Endometrial microvascular endothelial cells (primary cell): Measurements from ENCODE around the gene ADAMTSL5. TPM values are rescaled to one million over a fixed set of nuclear protein-coding genes. Genes with fewer than 3 reads are reported as not detected.
"Not testable (repeated sequence)": the region's sequence is repeated elsewhere in the genome, so short reads cannot be mapped to it uniquely, and the experiment has no call there.

Source experiments
- in situ Hi-C: cut with HindIII; loops from 2 replicates; pipeline ENCODE4 v1.10.0; 2017; ENCODE audit warnings: low sequenced_read_pairs, low pct_unique_long_range_greater_than_20kb; ENCODE audit errors: inconsistent ontology term
- total RNA-seq: library from RNA; depleted of rRNA; stranded (reverse); fragments of >200 nt; gene quantifications from one replicate; pipeline ENCODE4 v1.2.3, GENCODE V29; 2015; ENCODE audit errors: inconsistent ontology term

Gene ADAMTSL5
- total RNA-seq, 1 donor from 2014 or later = not detected

DNA sequence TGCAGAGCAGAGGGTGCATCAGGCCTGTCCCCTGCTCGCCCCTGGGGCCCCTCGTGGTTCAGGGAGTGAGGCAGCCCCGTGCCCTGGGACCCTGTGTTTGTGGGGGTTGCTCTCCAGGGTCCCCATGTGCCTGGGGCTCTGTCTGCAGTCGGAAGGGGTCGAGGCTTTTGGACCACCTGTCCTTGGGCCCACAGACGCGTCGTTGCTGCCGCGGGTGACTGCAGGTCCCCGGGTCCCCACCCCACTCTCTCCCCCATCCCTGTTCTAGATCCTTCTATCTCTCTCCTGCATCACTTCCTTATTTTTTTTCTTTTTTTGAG is 24.6 kb downstream of the ADAMTSL5 start:
- in situ Hi-C loops = no loop called here

DNA sequence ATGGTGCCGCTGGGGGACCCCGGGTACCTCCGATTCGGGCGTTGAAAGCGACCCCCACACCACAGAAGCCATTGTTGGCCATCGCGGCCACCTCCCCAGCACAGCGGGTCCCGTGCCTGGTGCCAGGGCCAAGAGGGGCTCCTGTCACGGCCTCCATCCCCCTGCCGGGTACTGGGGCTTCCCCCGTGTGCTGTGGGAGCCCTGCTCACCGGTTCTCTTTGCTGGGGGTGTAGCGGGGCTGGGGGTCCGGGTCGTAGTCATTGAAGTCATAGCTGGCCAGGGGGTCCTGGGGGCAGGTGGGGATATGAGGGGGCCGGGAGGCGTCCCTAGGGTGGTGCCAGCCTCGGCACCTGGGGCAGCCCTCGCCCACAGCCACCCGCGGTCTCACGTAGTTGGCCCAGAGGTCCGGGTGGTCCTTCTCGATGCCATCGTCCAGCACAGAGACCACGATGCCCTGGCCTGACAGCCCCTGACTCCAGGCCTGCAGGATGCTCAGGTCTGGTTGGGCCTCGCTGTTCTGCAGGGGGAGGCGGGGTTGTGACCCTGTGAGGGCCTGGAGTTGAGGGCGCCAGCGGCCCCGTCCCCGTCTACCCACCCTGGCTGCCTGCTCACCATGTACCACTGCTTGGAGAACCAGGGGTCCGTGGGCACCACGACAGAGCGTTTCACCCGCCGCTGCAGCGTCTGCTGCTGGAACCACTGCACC is 25.1 kb downstream of the ADAMTSL5 start:
- in situ Hi-C loops = no loop called here

DNA sequence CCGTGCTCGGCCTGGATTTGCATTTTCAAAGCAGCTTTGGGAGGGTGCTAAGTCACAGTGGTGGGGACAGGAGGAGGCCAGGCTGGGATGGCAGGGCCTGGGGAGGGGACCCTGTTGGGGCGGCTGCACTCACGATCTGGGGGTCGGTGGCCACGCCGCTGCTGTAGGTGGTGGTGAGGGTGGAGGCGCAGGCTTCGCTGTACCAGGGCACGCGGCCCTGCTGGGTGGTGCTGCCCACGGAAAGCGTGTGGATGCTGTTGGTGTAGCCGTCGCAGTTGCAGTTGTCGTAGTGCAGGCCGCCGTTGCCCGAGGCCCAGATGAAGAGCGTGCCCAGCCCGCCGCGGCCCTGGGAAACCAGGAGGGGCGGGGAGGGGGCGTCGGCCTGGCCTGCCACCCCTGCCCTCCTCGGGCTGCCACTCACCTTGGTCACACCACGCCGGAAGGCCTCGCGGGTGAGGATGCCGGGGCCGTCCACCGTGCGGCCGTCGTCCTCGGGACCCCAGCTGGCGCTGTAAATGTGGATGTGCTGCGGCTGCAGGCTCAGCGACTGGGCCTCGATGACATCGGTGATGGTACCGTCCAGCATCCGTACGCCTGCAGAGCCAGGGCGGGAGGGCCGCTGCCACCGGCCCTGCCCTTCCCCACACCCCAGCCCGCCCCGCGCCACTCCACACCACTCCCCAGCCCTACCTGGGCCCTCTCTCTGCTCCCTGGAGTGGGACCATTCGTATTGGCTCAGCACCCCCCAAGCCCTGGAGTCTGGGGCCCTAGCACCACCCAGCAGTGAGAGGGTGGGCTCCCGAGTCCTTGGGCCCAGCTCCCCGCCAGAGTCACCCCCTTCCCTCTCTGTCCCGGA is 25.9 kb downstream of the ADAMTSL5 start:
- in situ Hi-C loops = no loop called here

DNA sequence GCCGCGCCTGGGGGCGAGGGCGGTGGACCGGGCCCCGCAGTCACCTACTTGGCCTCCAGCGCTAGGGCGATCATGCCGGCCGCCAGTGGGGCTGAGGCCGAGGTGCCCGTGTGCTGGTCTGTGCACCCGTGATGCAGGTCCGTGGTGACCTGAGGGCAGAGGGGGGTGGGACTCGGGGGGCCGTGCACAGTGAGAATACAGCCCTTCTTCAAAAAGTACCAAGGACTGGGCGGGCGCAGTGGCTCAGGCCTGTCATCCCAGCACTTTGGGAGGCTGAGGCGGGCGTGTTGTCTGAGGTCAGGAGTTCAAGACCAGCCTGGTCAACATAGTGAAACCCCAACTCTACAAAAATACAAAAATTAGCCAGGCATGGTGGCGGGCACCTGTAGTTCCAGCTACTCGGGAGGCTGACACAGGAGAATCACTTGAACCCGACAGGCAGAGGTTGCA is 28.8 kb downstream of the ADAMTSL5 start:
- in situ Hi-C loops = no loop called here

DNA sequence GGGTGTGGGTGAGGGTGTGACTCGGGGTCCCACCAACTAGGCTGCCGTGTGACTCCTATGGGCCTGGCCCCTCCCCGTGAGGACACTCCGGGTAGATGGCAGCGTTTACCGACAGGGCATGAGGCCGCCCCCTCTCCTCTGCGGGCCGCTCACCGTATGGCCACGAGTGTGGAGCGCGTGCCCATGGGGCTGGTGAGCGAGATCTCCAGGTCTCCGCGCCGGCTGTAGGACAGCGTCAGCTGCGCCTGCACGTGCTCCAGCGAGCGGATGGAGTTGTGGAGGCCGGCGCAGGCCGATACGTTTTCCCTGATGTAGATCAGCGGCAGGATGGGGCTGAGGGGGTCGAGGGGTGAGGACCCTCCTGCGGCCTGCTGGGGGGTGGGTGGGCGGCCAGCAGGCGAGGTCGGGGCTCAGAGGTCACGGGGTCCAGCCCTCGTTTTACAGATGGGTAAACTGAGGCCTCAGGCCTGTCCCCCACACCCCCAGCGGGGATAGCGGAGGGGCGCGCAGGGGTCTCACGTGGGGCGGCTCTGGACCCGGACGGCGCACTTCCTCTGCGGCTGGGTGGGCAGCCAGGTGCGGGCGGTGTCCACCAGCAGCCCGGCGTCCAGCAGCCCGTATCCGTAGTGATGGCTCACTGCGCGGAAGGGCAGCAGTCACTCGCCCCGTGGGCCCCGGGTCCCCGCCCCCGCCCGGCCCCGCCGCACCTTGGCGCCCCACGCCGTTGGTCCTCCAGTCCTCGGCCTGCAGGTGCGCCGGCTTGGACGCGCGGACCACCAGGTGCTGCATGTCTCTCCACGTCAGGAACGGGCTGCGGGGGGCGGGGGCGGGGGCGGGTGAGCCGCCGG is 29.5 kb downstream of the ADAMTSL5 start:
- in situ Hi-C loops = no loop called here

DNA sequence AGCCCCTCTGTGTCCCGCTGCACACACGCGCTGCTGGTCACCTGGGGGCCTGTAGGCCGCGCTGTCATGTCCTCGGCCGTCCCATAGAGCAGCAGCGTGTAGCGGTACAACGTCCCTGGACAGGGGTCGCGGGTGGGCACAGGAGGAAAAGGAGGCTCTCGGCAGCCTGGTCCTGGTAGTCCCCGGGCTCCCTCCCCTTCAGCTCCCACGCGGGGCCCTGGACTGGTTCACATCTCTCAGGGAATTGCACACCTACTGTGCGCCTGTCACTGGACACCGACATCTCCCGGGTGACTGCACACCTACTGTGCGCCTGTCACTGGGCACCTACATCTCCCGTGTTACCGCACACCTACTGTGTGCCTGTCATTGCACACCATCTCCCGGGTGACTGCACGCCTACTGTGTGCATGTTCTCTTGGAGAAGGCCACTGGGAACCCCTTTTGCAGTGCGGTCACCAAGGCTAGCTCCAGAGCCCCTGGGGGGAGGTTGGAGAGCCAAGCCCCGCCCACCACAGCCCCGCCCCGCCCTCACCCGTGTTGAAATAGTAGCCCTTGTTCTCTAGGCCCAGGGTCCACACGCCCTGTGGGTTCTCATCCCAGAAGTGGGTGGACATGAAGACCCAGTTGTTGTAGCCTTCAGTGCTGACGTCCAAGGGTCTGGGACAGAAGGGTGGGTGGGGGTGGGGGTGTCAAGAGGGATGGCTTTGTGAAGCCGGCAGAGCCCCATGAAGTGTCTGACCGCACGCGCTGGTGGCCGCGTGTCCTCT is 30.3 kb downstream of the ADAMTSL5 start:
- in situ Hi-C loops = no loop called here

DNA sequence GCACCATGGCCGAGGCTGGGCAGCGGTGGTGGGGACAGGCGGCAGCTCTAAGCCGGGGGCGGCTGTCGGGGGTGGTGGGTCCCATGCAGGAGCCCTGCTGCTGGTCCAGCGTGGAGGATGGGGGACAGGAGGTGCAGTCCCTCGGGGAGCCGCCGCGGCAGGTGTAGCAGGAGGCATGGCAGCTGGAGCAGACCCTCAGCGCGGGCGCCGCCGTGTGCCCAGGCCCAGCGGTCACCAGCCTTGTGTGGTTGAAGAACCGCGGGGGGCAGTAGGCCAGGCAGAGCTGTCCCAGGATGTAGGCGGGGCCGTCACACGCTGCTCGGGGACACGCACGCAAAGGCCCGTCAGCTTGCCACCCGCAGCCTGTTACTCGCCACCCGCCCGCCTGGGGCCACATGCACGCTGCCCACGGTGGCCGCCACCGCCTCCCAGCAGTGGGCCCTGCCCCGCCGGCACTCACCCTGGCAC is 30.9 kb downstream of the ADAMTSL5 start:
- in situ Hi-C loops = no loop called here

DNA sequence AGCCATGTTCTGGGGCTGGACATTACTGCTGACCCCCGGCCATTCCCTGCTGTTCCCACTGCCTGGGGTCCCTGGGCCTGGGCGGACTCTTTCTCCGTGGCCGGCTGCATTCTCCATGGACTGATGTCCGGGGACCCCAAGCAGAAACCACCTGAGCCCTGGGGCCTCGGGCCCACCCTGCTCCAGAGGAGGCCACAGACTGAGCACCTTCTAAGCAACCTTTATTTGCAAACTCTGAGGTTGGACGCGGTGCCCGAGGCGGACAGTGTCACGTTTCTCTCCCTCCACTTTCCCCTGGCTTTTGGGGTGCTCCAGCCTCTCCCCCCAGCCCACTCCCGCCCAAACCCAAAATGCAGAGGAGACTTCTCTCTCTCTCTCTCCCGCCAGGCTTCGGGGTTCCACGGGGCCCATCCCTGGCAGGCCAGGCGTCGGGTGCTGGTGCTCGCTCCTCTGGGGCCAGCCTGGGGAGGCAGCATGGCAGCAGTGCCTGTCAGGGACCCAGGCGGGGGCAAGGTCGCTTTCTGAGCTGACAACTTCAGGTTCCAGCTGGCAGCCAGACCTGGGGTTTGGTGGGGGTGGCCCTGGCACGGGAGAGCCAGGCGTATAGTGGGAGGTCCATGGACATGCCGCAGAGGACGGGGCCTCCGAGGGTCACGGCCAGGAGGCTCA is 31.5 kb downstream of the ADAMTSL5 start:
- in situ Hi-C loops = no loop called here

DNA sequence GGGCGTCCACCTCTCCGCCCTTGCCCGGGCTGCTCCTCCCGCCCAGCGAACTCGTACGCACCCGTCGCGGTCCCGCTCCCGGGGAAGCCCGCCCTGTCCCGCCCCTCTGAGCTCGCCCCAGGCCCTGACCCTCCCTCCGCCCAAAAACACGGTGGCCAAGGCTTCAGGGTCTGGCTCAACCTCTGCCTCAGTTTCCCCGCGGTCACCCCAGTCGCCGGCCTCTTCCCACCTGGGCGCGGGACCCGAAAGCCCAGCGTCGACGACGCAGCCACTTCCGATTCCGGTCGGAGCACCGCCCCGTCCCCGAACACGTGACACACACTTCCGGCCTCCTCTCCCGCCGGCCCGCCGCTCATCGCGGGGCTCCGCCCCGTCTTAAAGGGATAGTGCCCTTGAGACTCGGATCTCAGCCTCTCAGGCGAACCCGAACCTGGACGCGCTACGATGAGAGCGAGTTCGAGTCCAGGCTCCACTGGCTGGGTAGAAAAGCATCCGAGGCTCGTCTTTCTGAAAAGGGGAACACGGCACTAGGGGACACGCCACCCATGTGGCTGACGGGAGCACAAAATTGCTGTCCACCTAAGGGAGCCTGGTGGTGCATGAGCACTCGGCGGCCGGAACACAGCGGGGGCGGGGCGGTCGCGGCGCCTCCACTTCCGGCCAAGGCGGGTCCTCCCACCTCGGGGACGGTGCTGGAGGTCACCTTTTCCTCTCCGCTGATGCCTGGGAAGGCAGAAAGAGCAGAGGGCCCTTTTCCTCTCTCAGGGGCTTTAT is 33.7 kb downstream of the ADAMTSL5 start, which contains the start of gene C19orf25:
C19orf25 (minus strand) TSS at position 282 of the 774 bp plus-strand sequence. CDS start 312 bp downstream, outside the sequence.
- in situ Hi-C loops = no loop called here

DNA sequence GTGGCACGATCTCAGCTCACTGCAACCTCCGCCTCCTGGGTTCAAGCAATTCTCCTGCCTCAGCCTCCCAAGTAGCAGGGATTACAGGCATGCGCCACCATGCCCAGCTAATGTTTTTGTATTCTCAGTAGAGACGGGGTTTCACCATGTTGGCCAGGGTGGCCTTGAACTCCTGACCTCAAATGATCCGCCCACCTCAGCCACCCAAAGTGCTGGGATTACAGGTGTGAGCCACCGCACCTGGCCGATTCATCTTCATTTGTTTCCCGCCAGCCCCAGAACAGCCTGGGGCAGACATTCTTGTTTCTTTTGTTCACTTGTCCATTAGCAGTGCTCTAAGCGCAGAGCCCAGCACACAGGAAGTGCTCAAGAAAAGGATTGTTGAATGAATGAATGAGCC is 35.8 kb downstream of the ADAMTSL5 start:
- in situ Hi-C loops = not testable (repeated sequence)

DNA sequence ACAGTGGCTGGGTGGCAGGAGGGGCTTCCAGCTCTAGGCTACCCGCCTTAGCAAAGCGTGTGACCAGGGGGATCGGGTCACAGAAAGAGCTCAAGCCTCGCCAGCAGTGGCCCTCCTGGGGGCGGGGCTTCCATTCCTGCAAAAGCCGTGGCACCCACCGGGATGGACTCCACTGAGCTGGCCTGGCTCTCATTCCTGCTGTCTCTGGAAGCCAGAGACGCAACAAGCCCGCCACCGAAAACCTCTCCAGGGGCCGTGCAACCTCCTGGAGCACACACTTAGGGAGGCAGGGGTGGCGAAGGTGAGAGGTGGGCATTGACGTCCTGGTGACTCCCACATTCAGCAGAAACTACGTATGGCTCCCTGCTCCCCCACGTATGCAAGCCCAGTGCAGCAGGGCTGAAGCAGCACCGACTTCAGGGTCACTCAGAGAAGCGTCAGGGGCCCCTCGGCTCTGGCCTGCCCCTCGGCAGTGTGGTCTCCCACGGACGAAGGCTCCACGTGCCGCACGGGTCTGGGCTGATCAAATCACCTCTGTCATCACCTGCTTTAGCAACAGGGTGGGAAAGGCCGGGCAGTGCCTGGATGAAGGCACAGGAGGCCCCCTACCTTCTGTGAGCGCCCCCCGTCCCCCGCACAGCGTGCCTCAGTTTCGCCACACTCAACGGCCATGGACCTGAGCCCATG is 36.9 kb downstream of the ADAMTSL5 start:
- in situ Hi-C loops = no loop called here

DNA sequence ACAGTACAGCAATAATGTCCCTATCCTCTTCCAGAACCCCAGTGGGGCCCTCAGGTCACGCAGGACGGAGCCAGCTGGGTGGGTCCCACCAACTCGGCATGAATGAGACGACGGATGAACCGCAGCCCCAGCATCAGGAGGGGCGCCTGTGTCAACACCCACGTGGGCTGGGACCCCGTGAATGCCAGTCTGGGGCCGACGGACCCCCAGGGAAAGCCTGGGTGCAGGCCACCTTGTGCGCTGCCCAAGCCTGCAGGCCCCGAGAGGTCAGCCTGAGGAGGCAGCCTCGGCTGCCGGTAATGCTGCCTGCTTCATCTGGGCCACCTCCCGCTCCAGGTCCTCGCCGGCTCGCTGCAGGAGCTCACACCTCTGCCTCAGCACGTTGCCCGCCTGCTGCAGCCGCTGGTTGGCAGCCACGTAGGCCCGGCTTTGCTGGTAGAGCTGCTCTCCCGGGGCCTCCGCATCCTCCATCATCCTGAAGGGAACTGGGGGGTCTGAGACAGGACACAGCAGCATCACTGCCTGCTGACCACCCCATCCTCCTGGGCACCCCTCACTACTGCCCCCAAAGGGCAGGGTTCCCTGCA is 38.0 kb downstream of the ADAMTSL5 start:
- in situ Hi-C loops = no loop called here

DNA sequence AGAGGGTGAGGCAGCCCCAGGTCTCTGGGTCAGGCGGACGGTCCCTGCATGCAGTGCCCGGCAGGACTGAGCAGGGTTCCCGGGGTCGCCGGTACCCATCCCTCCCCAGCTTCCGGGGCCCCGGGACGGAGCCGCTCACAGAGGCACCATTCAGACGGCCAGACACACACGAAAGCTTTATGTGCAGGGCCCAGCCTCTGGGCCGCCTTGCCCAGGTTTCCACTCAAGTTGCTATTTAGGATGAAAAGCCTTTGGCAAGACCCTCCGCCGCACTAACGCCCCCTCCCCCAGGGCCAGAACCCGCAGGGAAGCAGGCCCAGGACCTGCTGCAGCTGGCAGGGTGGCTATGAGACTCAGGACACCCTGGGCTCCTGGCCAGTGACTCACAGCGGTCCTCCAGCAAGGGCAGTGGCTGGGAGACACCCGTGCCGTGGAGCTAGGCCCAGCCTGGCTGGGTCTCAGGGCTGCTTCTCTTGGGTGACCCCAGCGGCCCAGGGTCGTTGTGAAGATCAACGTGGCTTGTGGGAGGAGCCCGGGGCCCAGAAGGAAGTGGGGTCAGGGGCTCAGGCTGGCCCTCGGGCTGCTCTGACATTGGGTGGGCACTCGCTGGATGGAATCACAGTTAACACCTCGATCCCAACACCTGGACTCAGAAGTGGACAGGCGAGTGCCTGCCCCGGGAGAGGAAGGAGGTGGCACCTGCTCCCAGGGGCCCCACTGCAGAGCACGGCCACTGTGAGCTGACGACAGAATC is 38.6 kb downstream of the ADAMTSL5 start:
- in situ Hi-C loops = no loop called here

DNA sequence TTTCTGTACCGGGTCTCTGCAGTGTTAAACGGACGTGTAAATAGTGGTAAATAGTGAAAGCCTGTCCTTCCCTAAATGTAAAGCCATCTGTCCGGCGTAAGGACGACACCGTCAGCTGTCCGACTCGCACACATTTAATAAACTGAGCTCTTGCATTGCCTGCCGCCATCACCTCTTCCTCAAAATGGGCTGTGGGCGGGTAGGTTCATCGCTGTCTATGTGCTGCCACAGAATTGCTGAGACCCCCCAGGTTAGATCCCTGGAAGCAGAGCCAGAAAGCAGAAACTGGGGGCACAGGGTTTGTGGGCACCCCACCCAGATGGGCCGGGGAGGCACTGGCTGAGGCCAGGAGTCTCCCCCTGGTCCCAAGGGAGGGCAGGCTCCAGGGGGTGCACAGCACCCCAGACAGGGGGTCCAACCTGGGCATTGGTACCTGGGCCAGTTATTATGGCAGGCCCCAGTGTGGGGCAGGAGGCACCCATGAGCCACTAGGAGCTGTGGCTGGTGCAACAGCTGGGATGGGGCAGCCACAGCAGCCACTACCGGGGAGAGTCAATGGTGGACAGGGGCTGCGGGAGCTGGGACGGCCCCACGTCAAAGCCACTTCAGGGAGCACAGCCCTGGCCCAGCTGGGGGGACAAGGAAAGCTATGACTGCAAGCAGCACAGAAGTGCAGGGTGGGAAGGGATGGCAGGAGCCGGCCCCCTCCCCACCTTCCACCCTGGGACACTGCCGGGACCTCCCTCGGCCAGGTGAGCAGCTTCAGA is 39.6 kb downstream of the ADAMTSL5 start:
- in situ Hi-C loops = no loop called here
